Measurements from ENCODE around the gene GALNS.
"Not testable (repeated sequence)": the region's sequence is repeated elsewhere in the genome, so short reads cannot be mapped to it uniquely, and the experiment has no call there.

Gene GALNS

GRCh38 chr16:88889702-88890352 lies 33.1 kb upstream of the GALNS start:
- in situ Hi-C loops (cut with HindIII; ENCODE audit: low sequenced_read_pairs), result not testable (repeated sequence)

GRCh38 chr16:88888461-88889387 lies 32.0 kb upstream of the GALNS start:
- in situ Hi-C loops (cut with HindIII; ENCODE audit: low sequenced_read_pairs), result no loop called here

- in situ Hi-C loops (cut with HindIII; ENCODE audit: low sequenced_read_pairs), result no loop called here
These were observed 31.3 kb upstream of the GALNS start for GRCh38 chr16:88888057-88888456.

- in situ Hi-C loops (cut with HindIII; ENCODE audit: low sequenced_read_pairs), result no loop called here
These were observed 30.2 kb upstream of the GALNS start for GRCh38 chr16:88886845-88887521.

- in situ Hi-C loops (cut with HindIII; ENCODE audit: low sequenced_read_pairs), result no loop called here
These were observed 29.7 kb upstream of the GALNS start for GRCh38 chr16:88886420-88886844.

GRCh38 chr16:88885693-88886280 lies 29.0 kb upstream of the GALNS start:
- in situ Hi-C loops (cut with HindIII; ENCODE audit: low sequenced_read_pairs), result no loop called here

GRCh38 chr16:88884569-88885271 lies 28.0 kb upstream of the GALNS start:
- in situ Hi-C loops (cut with HindIII; ENCODE audit: low sequenced_read_pairs), result no loop called here

- in situ Hi-C loops (cut with HindIII; ENCODE audit: low sequenced_read_pairs), result no loop called here
These were observed 27.2 kb upstream of the GALNS start for GRCh38 chr16:88883946-88884345.

- in situ Hi-C loops (cut with HindIII; ENCODE audit: low sequenced_read_pairs), result no loop called here
These were observed 26.6 kb upstream of the GALNS start for GRCh38 chr16:88883117-88883895.

GRCh38 chr16:88882358-88883030 lies 25.7 kb upstream of the GALNS start:
- in situ Hi-C loops (cut with HindIII; ENCODE audit: low sequenced_read_pairs), result no loop called here

- in situ Hi-C loops (cut with HindIII; ENCODE audit: low sequenced_read_pairs), result no loop called here
These were observed 25.1 kb upstream of the GALNS start for GRCh38 chr16:88881675-88882357.

GRCh38 chr16:88881007-88881615 lies 24.4 kb upstream of the GALNS start:
- in situ Hi-C loops (cut with HindIII; ENCODE audit: low sequenced_read_pairs), result no loop called here

- in situ Hi-C loops (cut with HindIII; ENCODE audit: low sequenced_read_pairs), result no loop called here
These were observed 23.7 kb upstream of the GALNS start for GRCh38 chr16:88880226-88881006.

GRCh38 chr16:88879788-88880055 lies 23.0 kb upstream of the GALNS start:
- in situ Hi-C loops (cut with HindIII; ENCODE audit: low sequenced_read_pairs), result no loop called here

- in situ Hi-C loops (cut with HindIII; ENCODE audit: low sequenced_read_pairs), result no loop called here
These were observed 22.4 kb upstream of the GALNS start for GRCh38 chr16:88878967-88879787.

- in situ Hi-C loops (cut with HindIII; ENCODE audit: low sequenced_read_pairs), result no loop called here
These were observed 21.6 kb upstream of the GALNS start for GRCh38 chr16:88878356-88878755.
